ENCODE data around the gene RBM17.
"Not testable (repeated sequence)": the region's sequence is repeated elsewhere in the genome, so short reads cannot be mapped to it uniquely, and the experiment has no call there.

The RBM17 gene

DNA sequence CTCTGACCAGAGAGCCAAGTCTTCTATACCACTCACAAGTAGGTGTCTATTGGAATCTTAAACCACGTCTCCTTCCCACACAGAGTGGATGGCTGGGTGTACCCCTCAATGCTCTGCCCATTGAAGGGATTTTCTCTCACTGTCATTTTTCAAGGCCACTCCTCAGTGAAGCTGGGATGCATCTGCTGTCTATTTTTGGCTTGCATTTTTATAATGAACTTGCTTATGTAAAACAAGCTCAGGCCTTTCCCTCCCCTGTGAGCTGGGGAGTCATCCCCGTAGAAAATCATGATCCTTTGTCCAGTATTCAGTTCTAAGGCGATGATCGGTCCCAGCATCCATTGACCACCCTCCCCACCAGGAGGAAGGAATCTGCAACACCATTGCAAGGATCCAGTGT is 9.8 kb upstream of the RBM17 start:
- no peak for DNase-seq (ENCODE audit: low read depth, low spot score)

DNA sequence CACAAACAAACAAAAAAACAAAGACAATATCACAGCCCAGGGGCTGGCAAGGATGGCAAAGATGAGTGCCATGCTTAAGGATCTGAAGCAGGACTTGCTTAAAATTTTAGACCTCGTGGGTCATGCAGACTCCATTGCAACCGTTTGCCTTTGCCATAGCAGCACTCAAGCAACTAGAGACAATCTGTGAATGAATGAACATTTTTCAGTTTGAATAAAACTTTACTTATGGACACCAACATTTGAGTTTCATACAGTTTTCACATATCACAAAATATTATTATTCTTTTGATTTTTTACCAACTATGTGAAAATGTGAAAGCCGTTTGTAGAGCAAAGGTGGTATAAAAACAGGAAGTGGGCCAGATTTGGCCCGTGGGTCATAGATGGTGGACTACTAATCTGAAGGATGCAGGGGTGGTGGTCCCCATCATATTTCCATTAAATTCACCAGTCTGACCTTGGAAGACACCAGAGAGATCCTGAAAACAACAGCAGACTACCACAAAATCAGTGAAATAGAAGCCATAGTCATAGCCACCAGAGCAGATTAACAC is 8.3 kb upstream of the RBM17 start:
- no peak for DNase-seq (ENCODE audit: low read depth, low spot score)

DNA sequence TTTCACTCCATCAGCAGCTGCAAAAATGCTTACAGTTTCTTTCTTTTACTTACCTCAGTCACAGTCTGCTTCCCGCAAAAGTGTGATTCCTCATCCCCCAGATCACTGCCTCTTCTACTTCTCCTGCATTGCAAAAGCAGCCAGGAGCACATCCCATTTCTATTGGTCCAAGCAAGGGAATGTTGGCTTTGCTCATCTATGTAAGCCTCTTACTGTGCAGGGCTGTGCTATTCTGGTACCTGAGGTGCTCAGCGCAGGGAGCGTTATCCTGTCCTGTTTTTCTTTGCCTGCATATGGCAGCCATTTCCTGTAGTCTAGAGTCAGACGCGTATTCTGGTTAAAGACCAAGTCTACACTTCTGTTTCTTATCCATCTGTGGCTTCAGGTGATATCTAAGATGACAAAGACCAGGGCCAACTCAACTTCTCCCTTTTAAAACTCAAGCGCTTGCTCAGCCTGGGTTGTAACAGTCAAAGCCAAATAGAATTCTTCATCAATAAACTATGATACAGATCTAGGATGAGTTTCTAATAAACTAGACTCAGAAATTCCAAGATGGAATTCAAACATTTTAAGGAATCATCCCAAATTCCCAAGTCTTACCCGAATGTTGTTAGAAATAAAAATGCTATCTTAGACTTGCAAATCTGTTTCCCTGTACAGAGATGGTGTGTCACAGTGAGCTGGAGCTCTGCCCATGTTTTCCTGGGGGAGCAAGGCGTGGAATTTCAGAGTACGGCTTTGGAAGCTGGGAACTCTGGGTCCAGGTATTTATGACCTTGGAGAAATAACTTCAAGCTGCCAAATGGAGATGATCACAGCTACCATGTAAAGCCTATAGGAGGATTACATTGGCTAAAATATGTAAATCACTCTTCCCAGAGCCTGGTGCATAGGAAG is 6.1 kb upstream of the RBM17 start:
- no peak for DNase-seq (ENCODE audit: low read depth, low spot score)

DNA sequence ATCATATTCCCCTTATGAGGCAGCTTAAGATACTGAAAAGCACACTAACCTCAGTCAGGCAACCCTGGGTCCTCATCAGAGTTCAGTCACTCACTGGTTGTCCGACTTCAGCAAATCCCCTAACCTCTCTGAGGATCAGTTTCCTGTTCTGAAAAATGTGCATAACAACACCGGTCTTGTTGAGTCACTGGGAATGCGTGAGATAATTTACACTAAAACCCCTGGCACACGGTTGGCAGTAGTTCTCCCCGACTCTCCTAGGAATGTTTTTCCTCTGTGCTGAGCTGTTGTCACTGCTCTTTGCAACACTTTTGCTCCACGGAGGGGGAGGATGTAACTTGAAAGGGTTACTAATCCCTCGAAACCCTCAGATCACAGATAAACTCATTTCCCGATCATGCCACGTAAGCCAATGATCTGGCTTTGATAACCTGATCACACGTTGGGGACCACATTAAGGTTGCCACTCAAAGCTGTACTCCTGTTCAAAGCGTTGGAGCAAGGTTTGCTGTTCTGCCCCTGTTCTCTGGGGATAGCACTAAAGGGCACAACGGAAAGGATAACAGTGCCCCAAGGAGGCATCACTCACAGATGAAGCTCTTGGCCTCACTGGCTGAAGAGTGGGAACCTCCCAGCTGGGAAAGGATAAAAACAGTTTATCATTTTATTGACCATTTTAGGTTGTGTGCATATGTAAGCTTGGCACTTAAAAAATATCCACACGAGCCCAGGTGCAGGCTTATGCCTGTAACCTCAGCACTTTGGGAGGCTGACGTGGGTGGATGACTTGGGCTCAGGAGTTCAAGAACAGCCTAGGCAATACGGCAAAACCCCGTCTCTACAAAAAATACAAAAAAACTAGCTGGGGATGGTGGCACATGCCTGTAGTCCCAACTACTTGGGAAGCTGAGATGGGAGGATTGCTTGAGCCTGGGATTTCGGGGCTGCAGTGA is 5.0 kb upstream of the RBM17 start:
- no peak for DNase-seq (ENCODE audit: low read depth, low spot score)

DNA sequence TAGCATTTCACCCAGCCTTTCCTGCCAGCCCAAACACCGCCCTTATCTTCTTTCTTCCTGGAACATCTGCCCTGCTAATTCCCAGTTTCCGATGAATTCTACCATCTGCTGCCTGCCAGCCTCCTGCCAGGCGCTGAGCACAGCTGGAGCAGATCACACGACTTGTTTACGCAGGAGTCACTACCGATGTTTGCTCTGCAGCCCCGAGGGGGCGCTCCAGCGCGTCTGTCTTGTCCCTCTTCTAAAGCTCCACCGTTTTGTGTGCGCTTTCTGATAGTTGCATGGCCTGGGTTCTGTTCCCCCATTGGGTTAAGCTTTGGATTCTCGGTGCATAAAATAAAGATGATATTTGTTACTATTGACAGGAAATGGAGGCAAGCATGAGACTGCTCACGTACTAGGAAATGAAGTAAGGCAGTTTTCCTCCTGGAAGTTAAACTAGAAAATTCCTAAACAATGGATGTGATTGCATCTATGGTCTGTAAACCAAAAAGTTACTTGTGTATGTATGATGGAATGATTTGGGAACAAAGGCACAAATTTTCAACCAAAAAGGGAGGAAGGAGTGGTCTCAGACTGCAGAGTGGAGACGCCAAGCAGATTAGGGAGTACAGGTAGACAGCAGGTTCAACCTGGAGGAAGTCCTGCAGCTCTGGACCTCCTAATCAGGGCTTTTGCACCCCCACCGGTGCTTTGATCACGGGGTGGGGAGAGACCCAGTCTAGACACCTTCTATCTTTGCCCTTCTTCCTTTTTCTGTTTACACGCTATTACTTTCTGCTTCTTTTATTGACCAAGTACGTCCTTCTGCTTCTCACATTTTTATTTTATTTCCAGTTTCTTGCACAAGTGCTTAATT is 2.2 kb upstream of the RBM17 start:
- peak; percentile 84 for DNase-seq (ENCODE audit: low read depth, low spot score)

DNA sequence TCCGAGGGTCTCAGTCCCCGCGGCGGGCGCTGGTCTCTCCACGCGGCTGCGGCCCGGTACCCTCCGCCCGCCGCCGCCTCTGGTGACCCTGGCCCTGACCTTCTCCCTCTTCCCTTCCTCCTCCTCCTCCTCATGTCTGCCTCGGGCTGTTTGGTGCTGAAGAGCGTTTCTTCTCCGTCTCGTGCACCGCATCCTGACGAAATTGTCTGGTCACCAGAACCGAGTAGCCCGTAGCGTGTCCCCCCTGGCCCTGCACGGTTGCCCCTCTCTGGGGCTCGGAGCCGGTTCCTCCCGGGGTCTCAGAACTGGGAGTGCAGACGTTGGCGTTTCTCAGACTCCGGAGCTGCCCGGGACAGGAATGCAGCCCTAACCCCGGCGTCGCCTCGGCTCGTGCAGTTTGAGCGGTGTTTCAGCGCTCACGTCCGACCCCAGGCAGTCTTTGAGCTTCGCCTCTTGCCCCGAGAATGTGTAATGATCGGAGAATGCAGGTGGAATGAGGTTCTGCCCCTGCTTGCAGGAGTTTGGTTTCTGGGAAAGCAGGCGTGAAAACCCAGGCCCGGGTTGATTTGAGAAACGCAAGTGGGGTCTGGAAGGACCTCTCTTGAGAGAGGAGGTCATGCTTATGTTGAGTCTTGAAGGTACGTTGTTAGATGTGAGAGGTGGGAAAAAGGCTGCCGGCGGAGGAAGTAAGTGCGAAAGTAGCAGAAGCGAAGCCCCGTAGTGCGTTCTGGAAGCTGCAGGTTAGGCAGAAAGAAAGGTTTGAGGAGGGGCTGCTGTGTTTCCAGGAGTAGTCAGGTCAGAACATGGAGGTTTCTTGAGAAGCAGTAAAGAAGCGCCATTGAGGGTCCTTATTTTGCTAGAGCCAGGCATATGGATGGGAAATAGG is 743 bp downstream of the RBM17 start:
- DNase-seq (ENCODE audit: low read depth, low spot score): no peak

DNA sequence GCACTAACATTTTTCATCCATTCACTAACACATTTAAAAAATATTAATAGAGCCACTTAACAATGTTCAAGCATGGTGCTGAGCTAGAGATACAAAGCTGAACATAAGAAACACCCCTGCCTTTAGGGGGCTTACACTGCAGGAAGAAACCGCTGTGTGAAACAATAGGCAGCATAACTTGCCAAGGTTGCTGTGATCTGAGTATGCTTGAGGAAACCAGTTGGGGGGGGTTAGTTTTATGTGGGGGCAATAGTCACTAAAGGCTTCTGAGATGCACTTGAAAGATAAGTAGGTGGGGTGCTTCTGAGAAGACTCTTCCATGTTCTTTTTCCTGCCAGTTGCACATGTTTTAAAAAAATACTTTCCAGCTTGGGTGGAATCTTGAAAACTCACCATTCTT is 2.8 kb downstream of the RBM17 start:
- no peak for DNase-seq (ENCODE audit: low read depth, low spot score)

DNA sequence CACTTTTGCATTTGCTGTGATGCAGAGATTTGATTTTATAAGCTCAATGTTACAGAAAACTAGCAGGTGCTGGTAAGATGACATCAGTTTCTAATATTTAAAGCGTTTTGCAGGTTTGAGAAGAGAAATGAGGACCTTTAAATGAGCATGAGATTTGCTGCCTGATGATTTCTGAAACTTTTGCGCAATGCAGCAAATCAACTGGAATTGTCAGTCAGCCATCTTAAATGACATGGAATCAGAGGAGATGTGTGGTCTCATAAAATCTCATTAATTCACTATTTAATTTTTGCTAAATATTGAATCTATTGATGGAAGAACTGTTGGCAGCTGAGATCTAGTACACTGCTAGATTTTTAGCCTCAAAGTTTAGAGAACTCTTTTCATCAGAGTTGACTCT is 3.9 kb downstream of the RBM17 start:
- no peak for DNase-seq (ENCODE audit: low read depth, low spot score)

DNA sequence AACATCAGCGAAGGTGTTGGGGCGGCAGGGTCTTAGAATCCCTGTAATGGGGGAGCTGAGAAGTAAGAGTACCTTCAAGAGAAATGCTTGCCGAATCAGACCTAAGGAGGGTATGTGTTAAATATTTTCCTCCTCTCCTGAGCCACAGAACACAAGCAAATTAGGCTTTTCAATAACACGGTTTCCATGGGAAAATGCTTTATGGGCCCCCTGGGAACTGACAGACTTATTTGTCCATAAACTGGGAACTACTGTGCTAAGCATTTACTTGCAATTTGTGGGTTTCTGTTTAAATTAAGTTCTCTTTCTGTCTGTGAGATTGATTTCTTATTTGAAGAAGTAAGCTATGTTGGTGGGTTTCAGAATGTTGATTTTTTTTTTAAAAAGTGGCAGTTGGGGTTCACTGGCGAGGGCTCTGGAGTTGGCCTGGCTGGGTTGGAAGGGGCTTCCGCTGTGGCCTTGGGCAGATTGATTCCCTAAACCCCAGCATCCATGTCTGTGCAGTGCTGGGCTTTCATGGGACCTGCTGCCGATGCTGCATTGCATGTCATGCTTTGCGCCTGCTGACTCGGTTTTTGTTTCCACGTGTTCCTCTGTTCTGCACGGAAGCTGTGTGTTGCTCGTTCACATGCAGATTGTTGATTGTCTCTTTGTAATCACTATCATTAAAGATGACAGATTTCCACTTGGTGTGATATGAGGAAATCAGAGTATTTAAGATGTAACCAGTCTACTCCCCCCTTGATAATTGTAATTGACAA is 7.2 kb downstream of the RBM17 start:
- DNase-seq (ENCODE audit: low read depth, low spot score): no peak

DNA sequence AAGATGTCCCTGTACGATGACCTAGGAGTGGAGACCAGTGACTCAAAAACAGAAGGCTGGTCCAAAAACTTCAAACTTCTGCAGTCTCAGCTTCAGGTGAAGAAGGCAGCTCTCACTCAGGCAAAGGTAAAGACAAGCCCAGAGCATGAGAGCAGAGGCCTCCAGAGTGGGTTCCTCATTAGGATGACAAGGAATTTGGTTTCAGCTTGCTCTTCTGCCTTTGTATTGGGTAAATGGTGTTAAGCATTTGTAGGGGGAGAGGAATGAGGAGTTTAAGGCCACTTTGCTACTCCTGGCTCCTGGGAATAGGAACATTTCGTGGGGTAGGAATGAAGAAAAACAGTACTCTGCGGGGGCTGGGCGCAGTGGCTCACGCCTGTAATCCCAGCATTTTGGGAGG is 8.2 kb downstream of the RBM17 start:
- no peak for DNase-seq (ENCODE audit: low read depth, low spot score)

DNA sequence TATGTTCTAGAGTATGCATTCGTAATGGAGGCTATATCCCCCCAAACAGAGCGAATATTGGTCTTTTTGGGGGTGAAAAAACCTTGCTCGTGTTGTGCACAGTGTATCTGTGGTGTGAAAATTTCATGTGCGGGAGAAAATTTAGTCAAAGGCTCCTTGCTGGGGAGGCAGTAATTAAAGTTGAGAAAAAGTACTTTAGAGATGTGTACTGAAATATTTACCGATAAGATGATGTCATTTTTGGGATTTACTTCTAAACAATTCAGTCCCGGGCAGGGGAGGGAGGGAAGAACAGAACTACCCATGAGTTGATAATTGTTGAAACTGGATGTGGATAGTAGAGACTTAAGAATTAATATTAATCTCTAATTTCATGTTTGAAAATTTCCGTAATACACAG is 9.3 kb downstream of the RBM17 start:
- no peak for DNase-seq (ENCODE audit: low read depth, low spot score)

DNA sequence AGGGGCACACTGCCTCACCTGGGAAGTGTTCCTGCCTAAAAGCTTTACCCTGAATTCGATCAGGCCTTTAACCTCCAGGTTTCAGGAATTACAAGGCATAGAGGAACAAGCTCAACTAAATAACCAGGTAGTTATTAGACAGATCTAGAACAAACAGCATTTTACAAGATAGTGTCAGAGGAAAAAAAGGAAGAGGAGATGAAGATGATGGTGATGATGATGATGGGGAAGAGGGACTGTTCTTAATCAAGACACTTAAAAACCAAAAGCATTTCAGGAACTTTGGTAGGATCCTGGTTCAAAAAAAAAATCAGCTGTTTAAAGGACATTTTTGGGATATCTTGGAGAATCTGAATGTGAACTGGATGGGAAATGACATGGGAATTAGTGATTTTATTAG is 11.5 kb downstream of the RBM17 start:
- DNase-seq (ENCODE audit: low read depth, low spot score): no peak

DNA sequence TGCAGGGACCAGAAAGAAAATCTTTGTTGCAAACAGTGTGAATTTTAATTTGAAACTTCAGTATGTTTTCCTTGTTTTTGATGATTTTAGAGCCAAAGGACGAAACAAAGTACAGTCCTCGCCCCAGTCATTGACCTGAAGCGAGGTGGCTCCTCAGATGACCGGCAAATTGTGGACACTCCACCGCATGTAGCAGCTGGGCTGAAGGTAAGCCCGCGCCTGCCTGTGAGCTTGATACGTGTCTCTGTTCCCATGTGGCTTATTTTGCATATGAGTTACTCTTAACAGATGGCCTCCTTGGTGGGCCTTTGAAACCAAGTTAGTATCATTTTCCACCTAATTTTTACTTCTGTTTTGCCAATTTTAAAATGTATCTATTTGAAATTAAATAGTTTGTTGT is 12.3 kb downstream of the RBM17 start:
- no peak for DNase-seq (ENCODE audit: low read depth, low spot score)

DNA sequence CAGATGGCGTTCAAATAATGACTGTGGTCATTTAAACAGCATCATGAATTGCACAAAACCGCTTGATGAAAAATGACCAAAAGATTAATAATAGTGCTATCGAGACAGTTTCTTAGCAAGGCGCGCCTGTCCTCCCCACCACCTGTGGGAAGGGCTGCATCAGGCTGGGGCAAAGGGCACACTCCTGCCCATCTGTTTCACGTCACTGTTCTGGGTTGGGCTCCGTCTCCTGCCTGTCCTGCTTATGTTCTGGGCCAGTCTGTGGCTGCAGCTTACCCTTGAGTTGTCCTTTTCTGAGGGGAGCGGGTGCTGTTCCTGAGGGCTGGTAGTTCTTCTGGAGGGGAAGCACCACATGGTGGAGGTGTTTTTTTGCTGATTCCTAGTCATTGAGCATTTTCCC is 13.3 kb downstream of the RBM17 start:
- no peak for DNase-seq (ENCODE audit: low read depth, low spot score)

DNA sequence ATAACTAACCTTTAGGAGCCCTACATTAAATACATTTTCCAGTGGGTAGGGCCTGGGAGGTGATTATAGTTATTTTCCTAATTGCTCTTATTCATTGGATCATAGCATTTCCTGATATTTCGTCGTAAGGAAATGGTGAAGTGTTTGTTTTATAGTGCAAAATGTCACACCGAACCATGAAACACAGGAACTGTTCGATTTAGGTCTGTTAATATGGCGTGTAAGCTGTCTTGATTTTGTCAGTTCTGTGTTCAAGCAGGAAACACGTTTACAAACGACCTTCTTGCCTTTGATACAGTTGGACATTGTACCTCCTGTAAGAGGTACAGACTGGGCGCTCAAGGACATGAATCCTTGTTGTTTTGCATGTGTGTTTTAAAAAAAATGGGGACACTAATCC is 14.8 kb downstream of the RBM17 start:
- no peak for DNase-seq (ENCODE audit: low read depth, low spot score)

DNA sequence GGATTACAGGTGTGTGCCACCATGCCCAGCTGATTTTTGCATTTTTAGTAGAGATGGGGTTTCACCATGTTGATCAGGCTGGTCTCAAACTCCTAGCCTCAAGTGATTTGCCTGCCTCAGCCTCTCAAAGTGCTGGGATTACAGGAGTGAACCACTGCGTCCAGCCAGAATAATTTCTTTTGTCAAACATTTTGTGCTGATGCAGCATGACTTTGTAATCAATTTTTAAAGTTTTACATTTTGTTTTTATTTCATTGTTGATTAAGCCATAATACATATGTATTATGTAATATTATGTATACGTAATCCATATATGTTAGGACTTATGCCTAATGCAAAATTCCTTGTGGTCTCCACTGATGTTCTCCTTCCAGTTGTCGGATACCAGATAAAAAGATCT is 18.8 kb downstream of the RBM17 start:
- DNase-seq (ENCODE audit: low read depth, low spot score): not testable (repeated sequence)

DNA sequence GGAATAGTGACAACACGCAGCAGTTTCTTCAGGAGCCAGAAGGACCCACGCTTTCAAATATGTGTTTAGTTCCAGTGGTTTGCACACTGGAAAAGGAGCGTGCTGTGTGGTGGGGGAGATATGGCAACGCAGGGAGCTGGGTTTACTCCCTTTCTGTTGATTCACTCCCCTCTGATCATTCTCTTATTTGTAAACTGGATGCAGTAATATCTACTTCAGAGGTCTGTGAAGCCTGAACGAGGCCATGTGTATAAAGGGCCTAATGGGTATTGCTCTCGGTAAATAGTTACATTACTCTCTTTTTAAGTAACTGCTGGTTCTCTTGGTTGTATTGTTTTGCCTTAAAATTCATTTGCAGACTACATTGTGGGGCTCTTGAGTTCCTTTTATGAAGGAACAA is 19.2 kb downstream of the RBM17 start:
- no peak for DNase-seq (ENCODE audit: low read depth, low spot score)

DNA sequence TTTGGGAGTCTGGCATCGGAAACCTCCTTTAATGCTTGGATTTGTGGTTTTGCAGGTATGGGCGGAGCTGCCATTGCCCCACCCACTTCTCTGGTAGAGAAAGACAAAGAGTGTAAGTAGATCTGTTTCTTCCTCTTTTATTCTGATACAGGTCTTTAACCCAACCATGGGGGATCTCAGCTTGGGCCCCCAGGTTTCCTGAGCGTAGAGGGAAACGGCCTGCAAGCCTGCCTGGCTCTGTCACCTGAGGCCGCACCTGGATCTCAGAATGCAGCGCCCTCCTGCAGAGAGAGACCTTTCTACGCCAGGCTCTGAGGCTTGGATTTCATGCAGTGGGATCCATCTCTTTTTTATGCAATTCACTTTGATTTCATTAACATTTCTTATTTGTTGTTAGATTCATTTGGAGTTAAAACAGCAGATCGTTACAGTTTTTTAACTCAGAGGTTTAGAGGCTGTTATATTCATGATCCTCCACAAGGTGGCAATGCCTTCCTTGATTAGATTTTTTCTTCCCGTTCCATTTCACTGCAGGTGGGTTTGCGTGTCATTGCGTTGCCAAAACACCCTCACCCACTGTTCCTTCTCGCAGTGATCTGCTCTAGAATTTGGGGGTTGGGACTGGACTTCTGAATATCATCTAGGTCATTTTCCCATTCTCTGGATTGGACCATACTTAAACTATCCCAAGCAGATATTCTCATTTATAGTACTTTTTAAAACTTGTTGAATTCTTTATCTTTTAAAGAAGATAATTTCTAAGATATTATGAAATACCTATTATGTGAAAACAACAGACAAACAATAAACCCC is 20.0 kb downstream of the RBM17 start:
- DNase-seq (ENCODE audit: low read depth, low spot score): peak; percentile 83

DNA sequence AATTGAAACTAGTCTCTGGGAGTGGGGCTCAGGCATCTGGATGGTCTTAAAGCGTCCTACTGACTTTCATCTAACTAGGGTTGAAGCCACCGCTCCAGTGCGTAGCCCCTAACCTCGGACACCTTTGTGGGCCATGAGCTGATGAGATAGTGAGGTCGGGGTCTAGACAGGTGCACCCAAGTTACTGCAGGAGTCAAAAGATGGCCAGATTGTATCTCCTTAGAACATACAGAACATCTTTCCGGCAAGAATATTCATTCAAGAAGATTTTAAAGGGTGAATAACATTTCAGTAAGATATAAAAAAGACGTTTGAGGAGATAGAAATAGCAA is 20.6 kb downstream of the RBM17 start:
- DNase-seq (ENCODE audit: low read depth, low spot score): no peak
